H1 (cell line): ENCODE data around the gene TRAF5. TPM values are rescaled to one million over a fixed set of nuclear protein-coding genes. Genes with fewer than 3 reads are reported as not detected.

Experiments
- ASH2L ChIP-seq: fragments of 200-600, 300-600 bp; sonication (generic); IDR thresholded peaks from one replicate; pipeline ENCODE4 v1.7.1; 2017; ENCODE audit warnings: low read length
- CBX8 ChIP-seq: fragments of 300-800, 300-1000 bp; sonication (generic); IDR thresholded peaks from 2 replicates; pipeline ENCODE4 v1.7.1; 2016; ENCODE audit warnings: low read depth, low read length, borderline replicate concordance
- SAP30 ChIP-seq: fragments of 300-600 bp; sonication (generic); IDR thresholded peaks from 2 replicates; pipeline ENCODE4 v1.7.1; 2012; ENCODE audit warnings: low read length, moderate library complexity, mild to moderate bottlenecking, inconsistent platforms; ENCODE audit not compliant: insufficient read depth, insufficient replicate concordance
- SIN3A ChIP-seq, 2 experiments: IDR thresholded peaks in 1 of 2; conservative IDR thresholded peaks in 1 of 2; 2 replicates each; pipeline ENCODE4 v1.6.1; 2011 to 2012; ENCODE audit warnings: low read length in 2 of 2, improper control_type of control experiment in 1 of 2, low read depth in 1 of 2, mild to moderate bottlenecking in 1 of 2
- ZNF274 ChIP-seq: IDR thresholded peaks from 2 replicates; pipeline ENCODE4 v1.7.0; 2012; ENCODE audit warnings: low read length, borderline replicate concordance; ENCODE audit errors: extremely low read depth
- polyA plus RNA-seq, 7 experiments: library from polyadenylated mRNA; depleted of rRNA in 3 of 7; stranded (reverse) in 5 of 7; unstranded in 2 of 7; fragments of >200 nt in 5 of 7; fragments of 200-250 nt in 2 of 7; gene quantifications; 1 replicate in 5 of 7; 2 replicates in 1 of 7; 4 replicates in 1 of 7; pipeline versions ENCODE4 v1.2.1 to v1.2.3, GENCODE V29; 2011 to 2013; ENCODE audit warnings: missing spikeins in 2 of 7, mixed read lengths in 2 of 7
- total RNA-seq: library from RNA; stranded (reverse); fragmentation: NEBNext Ultra II Directional; extraction: Animal tissue kit (Norgen Biotek cat#: 25700); gene quantifications from 2 replicates; pipeline ENCODE4 v1.2.1, GENCODE V29; 2021

TRAF5 gene
- total and polyA plus RNA-seq, 2 of the 8 experiments (the other 6 are each of a cell fraction or from before 2014, with no cell fraction given), result 13.0 to 17.1 TPM

- TF ChIP-seq SAP30, result no peak
- TF ChIP-seq ASH2L, result no peak
- TF ChIP-seq ZNF274, result no peak
- no peak for TF ChIP-seq SIN3A (conservative IDR thresholded peaks at IDR 0.05 in 1 of 2, IDR thresholded peaks at IDR 0.05 in 1 of 2; ENCODE audit: low read depth in 1 of 2, low read length in 2 of 2)
- no peak for TF ChIP-seq CBX8
These were observed 50.3 kb downstream of the TRAF5 start (continued) for GRCh38 chr1:211376807-211377470.
